NCI-H748 treated with DMSO at 0.1 percent for 48 hours (cell line): ENCODE measurements around the gene FER.
"Not testable (repeated sequence)": the region's sequence is repeated elsewhere in the genome, so short reads cannot be mapped to it uniquely, and the experiment has no call there.

Experiments
- DNase-seq: peaks from one replicate; lab custom pipeline; 2025; lab: John Stamatoyannopoulos, UW

FER gene

DNA sequence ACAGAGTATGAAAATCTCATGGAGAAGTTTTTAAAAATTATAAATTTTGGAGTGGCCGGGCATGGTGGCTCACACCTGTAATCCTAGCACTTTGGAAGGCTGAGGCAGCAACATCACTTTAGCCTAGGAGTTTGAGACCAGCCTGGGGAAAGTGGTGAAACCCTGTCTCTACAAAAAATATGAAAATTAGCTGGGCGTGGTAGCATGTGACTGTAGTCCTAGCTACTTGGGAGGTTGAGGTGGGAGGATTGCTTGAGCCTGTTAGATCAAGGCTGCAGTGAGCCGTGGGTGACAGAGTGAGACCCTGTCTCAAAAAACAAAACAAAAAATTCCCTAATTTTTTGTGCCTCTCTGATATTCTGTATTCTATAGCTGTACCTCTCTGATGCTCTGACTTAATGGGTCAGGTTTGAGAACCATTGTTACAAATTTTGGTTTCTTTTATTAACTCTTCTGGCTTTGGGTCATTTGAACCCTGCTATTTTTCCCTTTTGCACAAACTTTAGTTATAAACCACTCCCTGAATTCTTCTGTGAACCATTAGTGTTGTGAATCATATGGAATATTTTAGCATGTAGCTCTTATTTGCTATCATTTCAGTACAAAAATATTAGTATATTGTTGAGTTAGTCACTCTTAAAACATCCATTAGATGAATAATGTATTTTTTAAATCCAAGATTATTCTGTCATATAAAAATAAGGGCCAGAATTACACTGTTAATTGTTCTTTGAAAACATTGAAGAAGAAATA is 51.0 kb downstream of the FER start:
- DNase-seq = no peak

DNA sequence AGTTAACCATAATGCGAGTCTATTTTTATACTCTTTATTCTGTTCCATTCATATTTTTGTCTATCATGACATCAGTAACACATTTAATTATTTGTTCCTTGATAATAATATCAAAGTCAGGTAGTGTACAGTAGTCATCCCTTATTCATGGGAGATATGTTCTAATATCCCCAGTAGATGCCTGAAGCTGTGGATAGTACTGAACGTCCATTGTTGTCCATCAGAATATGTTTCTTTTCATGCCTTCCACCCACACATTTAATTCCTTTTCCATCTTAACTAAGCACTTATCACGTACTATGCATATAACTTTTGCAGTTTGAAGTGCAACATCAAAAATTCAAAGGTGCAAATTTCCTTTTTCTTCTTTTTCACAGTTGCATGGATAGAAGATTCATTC is 53.6 kb downstream of the FER start:
- no peak for DNase-seq

DNA sequence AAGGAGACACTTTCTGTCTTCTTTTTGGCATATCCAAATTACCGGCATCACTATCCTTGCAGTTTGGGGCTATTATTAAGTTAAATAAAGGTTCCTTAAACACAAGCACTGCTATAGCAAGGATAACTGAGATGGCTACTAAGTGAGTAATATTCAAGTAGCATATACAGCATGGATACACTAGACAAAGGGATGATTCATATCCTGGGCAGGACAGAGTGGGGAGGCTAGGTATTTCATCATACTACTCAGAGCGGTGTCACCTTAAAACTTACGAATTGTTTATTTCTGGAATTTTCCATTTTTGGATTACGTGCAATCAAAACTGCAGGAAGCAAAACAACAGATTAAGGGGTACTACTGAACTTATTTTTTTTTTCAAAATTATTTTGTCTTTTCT is 54.1 kb downstream of the FER start:
- DNase-seq = no peak

GRCh38 chr5:108810717-108811116 is 63.0 kb downstream of the FER start:
- no peak for DNase-seq

- no peak for DNase-seq
Measured at GRCh38 chr5:108813673-108814072, 66.0 kb downstream of the FER start.

DNA sequence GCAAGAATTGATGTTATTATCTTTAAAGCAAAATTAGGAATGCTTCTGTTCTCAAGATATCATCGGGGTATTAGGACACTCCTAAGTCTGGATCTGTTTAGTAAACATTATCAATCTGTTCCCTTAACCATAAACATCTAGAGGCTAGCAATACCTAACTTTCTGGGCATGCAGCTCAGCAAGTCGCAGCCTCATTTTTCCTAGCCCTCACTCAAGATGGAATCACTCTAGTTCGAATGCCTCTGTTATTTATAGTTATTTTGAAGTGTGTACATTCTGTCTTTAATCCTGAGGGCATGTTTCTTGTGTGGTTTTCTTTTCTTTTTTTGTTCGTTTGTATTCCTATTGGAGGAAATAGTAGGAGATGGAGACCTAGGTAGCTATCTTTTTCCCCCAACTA is 66.9 kb downstream of the FER start:
- no peak for DNase-seq

- no peak for DNase-seq
Measured at GRCh38 chr5:108818613-108819272, 71.0 kb downstream of the FER start.

GRCh38 chr5:108820983-108821382 is 73.3 kb downstream of the FER start:
- no peak for DNase-seq

GRCh38 chr5:108822211-108822947 is 74.7 kb downstream of the FER start:
- no peak for DNase-seq

DNA sequence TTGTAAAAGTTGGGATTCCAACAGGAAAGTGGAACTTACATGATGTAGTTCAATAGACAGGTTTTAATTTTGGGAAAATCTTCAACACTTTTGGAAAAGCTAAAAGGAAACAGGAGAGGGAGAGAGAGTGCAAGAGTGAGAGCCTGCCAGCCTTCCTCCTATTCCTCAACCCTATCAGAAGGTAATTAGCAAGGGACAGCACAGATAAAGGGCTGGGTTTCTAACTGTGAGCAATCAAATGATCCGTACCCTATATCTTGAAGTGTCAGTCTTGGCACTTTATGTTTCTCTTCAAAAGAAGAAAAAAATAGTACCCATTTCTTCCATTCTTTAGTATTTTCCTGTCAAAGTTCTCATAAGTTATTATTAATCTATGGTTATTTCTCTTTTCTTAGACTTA is 79.4 kb downstream of the FER start:
- DNase-seq = no peak

- DNase-seq = no peak
Measured at GRCh38 chr5:108830705-108831276, 83.1 kb downstream of the FER start.

- DNase-seq = no peak
Measured at GRCh38 chr5:108836492-108836891, 88.8 kb downstream of the FER start.

DNA sequence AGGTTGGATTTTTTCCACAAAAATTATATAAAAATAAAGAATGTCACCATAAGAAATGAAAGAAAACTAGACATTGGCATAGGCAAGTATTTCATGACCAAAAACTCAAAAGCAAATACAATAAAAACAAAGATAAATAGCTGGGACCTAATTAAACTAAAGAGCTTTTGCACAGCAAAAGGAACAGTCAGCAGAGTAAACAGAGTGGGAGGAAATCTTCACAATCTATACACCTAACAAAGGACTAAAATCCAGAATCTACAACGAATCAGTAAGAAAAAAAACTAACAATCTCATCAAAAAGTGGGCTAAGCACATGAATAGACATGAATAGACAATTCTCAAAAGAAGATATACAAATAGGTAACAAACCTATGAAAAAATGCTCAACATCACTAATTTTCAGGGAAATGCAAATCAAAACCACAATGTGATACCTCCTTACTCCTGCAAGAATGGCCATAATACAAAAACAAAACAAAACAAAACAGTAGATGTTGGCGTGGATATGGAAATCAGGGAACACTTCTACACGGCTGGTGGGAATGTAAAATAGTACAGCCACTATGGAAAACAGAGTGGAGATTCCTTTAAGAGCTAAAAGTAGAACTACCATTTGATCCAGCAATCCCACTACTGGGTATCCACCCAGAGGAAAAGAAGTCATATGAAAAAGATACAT is 94.7 kb downstream of the FER start:
- DNase-seq = not testable (repeated sequence)

DNA sequence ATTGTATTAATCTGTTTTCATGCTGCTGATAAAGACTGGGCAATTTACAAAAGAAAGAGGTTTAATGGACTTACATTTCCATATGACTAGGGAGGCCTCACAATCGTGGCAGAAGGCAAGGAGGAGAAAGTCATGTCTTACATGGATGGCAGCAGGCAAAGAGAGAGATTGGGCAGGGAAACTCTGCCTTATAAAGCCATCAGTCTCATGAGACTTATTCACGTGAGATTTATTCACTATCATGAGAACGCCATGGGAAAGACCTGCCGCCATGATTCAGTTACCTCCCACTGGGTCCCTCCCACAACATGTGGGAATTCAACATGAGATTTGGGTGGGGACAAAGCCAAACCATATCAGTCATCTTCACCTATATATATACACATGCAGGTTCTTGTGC is 103.4 kb downstream of the FER start:
- DNase-seq = not testable (repeated sequence)

GRCh38 chr5:108857905-108858304 is 110.2 kb downstream of the FER start:
- no peak for DNase-seq

GRCh38 chr5:108858959-108859358 is 111.3 kb downstream of the FER start:
- no peak for DNase-seq

GRCh38 chr5:108862211-108862610 is 114.5 kb downstream of the FER start:
- DNase-seq = no peak

- DNase-seq = not testable (repeated sequence)
Measured at GRCh38 chr5:108866097-108866496, 118.4 kb downstream of the FER start.

GRCh38 chr5:108867656-108868055 is 120.0 kb downstream of the FER start:
- DNase-seq = no peak

- DNase-seq = no peak
Measured at GRCh38 chr5:108869066-108869465, 121.4 kb downstream of the FER start.

- no peak for DNase-seq
Measured at GRCh38 chr5:108876451-108876850, 128.8 kb downstream of the FER start.

GRCh38 chr5:108878756-108879155 is 131.1 kb downstream of the FER start:
- no peak for DNase-seq
